Medulla oblongata (tissue), 1 donor: ENCODE data around the gene SIMC1.
"Not testable (repeated sequence)": the region's sequence is repeated elsewhere in the genome, so short reads cannot be mapped to it uniquely, and the experiment has no call there.

Source experiments
- DNase-seq: peaks from one replicate; pipeline ENCODE4 v3.0.0-alpha.2; 2015; ENCODE audit errors: extremely low spot score

Gene SIMC1

GRCh38 chr5:176237971-176238644 is at the start of gene SIMC1:
TSS of gene SIMC1 (plus strand) at chr5:176238424. CDS start at chr5:176238509, 85 bp downstream.
- not testable (repeated sequence) for DNase-seq

- DNase-seq: no peak
Measured at GRCh38 chr5:176188506-176189193, 49.6 kb upstream of the SIMC1 start.

DNA sequence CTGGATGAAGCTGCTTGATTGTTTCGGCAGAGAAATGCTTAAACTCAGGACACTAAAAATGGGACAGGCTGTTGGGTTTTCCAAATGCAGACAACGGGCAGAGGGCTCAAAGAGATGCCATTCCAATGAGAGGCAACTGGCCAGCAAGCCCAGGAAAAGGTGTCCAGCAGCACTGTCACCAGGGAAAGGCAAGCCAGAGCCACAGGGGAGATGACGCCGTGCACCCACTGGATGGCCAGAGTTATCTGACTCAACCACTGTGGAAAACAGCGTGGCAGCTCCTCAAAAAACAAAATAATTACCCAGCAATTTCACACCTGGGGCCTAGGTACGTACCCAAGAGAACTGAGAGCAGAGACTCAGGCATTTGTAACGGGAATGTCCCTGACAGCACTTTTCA is 48.4 kb upstream of the SIMC1 start:
- DNase-seq: no peak

- no peak for DNase-seq
Measured at GRCh38 chr5:176190886-176191755, 47.1 kb upstream of the SIMC1 start.

- DNase-seq: no peak
Measured at GRCh38 chr5:176192094-176192721, 46.0 kb upstream of the SIMC1 start.

- not testable (repeated sequence) for DNase-seq
Measured at GRCh38 chr5:176192722-176193117, 45.5 kb upstream of the SIMC1 start.

DNA sequence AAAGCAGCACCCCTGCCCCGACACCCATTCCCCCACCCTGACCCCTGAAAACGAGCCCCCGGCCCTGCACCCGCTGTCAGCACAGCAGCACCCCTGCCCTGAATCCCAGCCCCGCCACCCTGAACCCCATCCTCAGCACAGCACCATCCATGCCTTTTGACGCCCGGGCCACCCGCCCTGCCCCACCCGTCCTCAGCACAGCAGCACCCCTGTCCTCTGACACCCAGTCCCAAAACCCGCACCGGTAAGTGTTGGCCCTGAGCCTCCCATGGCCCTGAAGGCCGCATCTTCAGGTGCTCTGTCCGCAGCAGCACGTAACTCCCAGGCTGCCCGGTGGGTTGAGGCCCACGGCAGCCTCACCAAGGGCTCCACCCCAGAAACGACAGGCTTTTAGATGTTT is 44.6 kb upstream of the SIMC1 start:
- DNase-seq: not testable (repeated sequence)

- not testable (repeated sequence) for DNase-seq
Measured at GRCh38 chr5:176194238-176195083, 43.8 kb upstream of the SIMC1 start.

- not testable (repeated sequence) for DNase-seq
Measured at GRCh38 chr5:176195084-176195413, 43.2 kb upstream of the SIMC1 start.

DNA sequence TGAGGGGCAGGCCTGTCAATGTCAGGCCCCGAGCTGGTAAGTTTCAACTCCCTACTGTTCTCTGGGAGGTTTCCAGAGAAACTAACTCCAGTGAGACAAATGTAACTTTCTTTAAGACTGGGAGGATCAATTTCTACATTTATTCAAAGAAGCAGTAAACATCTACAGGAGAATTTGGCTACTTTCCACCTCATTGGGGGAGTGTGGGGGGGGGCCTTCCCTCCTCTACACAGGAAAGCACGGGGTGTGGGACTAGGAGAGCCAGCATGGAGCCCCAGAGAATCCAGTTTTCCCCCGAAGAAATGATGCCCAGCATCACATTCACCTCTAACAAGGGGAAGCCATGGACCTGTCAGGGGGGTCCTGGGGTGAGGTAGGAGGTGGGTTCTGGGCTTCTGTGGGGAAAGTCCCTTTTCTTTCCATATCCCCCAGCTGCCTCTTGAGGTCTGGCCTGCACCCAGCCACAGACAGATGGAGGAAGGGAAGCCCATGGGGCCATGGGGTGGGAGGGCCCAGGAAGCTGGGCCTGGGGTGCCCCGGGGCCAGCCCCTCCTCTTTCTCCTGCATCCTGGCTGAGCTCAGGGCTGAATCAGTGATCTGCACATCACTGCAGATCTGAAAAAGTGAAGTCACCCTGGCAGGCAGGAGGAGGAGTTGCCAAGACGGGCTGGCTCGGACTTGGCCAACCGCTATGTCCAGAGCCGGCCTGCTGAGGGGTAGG is 42.6 kb upstream of the SIMC1 start:
- not testable (repeated sequence) for DNase-seq

GRCh38 chr5:176196781-176197180 is 41.4 kb upstream of the SIMC1 start:
- not testable (repeated sequence) for DNase-seq

DNA sequence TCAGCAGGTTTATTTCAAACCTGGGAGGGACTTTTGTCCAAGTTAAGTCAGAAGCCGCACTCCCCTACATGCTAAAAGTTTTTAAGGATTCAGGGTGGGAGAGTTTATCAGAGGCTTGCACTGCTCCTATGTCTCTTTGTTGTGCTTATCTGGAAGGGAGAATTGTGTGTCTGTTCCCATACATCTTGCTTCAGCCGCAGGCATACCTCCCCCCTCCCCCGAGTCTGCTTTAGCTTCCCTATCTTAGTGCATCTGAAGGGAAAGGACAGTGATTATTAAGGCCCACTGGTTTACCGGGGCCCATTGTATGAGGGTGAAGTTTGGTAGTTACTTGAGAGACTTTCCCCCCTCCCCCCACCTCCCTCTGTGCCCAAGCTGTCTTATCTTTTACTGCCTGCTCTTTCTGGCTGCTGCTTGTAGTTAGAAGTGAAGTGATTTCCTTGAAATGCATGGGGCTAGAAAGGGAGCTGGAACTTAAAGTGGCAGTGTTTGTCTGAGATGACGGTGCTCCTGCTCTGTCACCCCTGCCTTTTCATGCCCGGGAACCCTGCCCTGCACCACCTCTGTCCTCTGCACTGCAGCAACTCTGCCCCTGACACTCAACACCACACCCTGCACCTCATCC is 40.9 kb upstream of the SIMC1 start:
- not testable (repeated sequence) for DNase-seq

GRCh38 chr5:176198299-176198698 is 39.9 kb upstream of the SIMC1 start:
- DNase-seq: not testable (repeated sequence)

DNA sequence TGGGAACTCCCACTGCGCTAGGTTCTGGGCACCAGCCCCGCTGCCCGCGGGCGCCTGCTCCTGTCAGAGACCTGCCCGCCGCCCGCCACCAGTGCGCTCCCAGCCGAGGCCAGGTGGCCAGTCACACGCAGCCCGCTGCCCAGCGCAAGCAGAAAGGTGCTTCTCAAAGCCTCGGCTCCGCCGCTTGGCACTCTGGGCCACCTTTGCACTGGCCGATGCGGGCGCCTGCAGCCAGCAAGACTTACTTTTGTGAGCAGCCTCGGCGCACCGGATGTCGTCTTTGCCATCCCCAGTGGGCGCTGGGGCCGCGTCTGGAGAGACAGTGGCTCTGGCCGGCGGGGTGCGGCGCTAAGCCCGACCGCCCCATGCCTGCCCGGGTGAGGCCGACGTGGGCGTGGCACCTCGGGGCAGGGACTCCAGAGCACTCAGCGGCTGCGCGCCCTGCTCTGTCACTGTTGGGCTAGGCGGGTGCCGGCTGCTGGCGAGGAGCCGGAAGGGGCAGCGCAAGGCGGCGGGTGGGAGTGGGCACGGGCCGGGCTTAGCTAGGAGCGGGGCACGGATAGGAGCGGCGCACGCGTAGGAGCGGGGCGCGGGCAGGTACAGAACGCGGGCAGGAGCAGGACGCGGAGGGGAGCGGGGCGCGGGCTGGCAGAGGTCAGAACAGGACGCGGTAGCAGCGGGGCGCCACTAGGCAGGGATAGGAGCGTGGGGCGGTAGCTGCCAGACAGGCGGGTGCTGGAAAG is 39.1 kb upstream of the SIMC1 start:
- not testable (repeated sequence) for DNase-seq

- not testable (repeated sequence) for DNase-seq
Measured at GRCh38 chr5:176199803-176200399, 38.3 kb upstream of the SIMC1 start.

- DNase-seq: no peak
Measured at GRCh38 chr5:176201811-176202210, 36.4 kb upstream of the SIMC1 start.

GRCh38 chr5:176203086-176203485 is 35.1 kb upstream of the SIMC1 start:
- DNase-seq: no peak

DNA sequence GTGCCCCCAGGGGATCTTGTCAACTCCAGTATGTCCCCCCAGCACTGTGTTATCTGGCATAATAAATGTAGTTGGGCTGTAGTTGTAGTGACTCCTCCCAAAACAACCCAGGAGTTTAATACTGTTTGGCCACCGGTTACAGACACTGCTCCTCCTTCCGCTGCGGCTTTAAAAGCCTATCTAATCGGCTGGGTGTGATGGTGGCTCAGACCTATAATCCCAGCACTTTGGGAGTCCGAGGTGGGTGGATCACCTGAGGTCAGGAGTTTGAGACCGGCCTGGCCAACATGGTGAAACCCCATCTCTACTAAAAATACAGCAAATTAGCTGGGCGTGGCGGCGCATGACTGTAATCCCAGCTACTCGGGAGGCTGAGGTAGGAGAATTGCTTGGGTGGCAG is 34.7 kb upstream of the SIMC1 start:
- not testable (repeated sequence) for DNase-seq
